ACC112 (cell line): ENCODE results near the gene MEGF11.
"Not testable (repeated sequence)": the region's sequence is repeated elsewhere in the genome, so short reads cannot be mapped to it uniquely, and the experiment has no call there.

Experiments
- H2AFZ ChIP-seq: fragments of 200-600 bp; sonication (generic); one replicate; pipeline ENCODE4 v1.6.0; 2017; ENCODE audit warnings: antibody characterized with exemption, low read length; ENCODE audit not compliant: unreplicated experiment
- H3K27ac ChIP-seq: fragments of 200-600 bp; sonication (generic); 2 replicates; pipeline ENCODE4 v1.5.1; 2014; ENCODE audit warnings: low read depth, mild to moderate bottlenecking, antibody characterized with exemption, low read length, moderate library complexity
- H3K27me3 ChIP-seq: fragments of 200-600 bp; sonication (generic); 2 replicates; pipeline ENCODE4 v1.6.1; 2014; ENCODE audit warnings: mild to moderate bottlenecking, antibody characterized with exemption, low read length, moderate library complexity, mixed read lengths; ENCODE audit not compliant: insufficient read depth
- H3K36me3 ChIP-seq: fragments of 200-600 bp; sonication (generic); 2 replicates; pipeline ENCODE4 v1.6.1; 2016; ENCODE audit warnings: mild to moderate bottlenecking, antibody characterized with exemption, low read length, moderate library complexity, mixed read lengths; ENCODE audit not compliant: insufficient read depth
- H3K4me1 ChIP-seq: fragments of 200-600 bp; sonication (generic); one replicate; pipeline ENCODE4 v1.6.1; 2016; ENCODE audit warnings: low read length, mixed read lengths; ENCODE audit not compliant: insufficient read depth, unreplicated experiment, control insufficient read depth
- H3K4me3 ChIP-seq: fragments of 200-600 bp; sonication (generic); 2 replicates; pipeline ENCODE4 v1.5.1; 2014; ENCODE audit warnings: mild to moderate bottlenecking, low read depth, low read length
- H3K79me2 ChIP-seq: fragments of 200-600 bp; sonication (generic); one replicate; pipeline ENCODE4 v1.6.0; 2016; ENCODE audit warnings: low read length; ENCODE audit not compliant: control insufficient read depth, unreplicated experiment, insufficient read depth

The MEGF11 gene

GRCh38 chr15:65888981-65889380, 364.6 kb downstream of the MEGF11 start:
- H3K4me1 ChIP-seq = no peaks in the 10 kb centered on the region
- H3K36me3 ChIP-seq = peaks cover 37% of the 10 kb centered on the region
- H3K4me3 ChIP-seq = no peak overlapping the region
- H3K27me3 ChIP-seq = no peaks in the 10 kb centered on the region
- peaks cover 2% of the 10 kb centered on the region for H3K79me2 ChIP-seq
- H2AFZ ChIP-seq = no peak overlapping the region
- H3K27ac ChIP-seq = no peak overlapping the region

- Histone ChIP-seq H2AFZ (no peak overlapping the region), H3K4me1 (no peaks in the 10 kb centered on the region), H3K27ac (no peak overlapping the region), H3K27me3 (no peaks in the 10 kb centered on the region), H3K36me3 (peaks cover 48% of the 10 kb centered on the region), H3K79me2 (peaks cover 2% of the 10 kb centered on the region), H3K4me3 (no peak overlapping the region)
Measured at GRCh38 chr15:65887565-65887964, 366.0 kb downstream of the MEGF11 start.

GRCh38 chr15:65885668-65886218, 367.8 kb downstream of the MEGF11 start:
- H2AFZ ChIP-seq = no peak overlapping the region
- no peaks in the 10 kb centered on the region for H3K27me3 ChIP-seq
- H3K36me3 ChIP-seq = peaks cover 49% of the 10 kb centered on the region
- H3K79me2 ChIP-seq = peaks cover 2% of the 10 kb centered on the region
- no peak overlapping the region for H3K4me3 ChIP-seq
- H3K27ac ChIP-seq = no peak overlapping the region
- no peaks in the 10 kb centered on the region for H3K4me1 ChIP-seq

DNA sequence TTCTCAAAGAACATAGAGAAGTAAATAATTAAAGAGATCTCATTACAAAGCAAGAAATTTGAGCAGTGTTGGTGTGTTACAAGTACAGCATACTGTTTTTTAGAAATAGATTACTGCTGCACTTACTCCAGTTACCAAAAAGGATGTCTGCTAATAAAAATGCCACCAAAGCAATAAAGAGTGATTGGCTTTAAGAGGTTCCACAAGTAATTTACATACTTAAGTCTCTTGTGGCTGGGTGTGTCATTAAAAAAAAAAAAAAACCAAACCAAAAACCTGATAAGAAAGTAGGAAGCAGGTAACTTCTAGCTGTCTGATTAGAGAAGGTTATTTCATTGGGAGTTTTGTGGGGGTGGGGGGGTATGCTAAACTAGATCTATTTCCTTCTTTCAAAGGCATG, 369.0 kb downstream of the MEGF11 start:
- Histone ChIP-seq H3K4me3 (no peak overlapping the region), H3K27ac (no peak overlapping the region), H3K79me2 (peaks cover 5% of the 10 kb centered on the region), H2AFZ (no peak overlapping the region), H3K27me3 (no peaks in the 10 kb centered on the region), H3K36me3 (peaks cover 50% of the 10 kb centered on the region), H3K4me1 (no peaks in the 10 kb centered on the region)

GRCh38 chr15:65883571-65883970, 370.0 kb downstream of the MEGF11 start:
- H3K27me3 ChIP-seq = no peaks in the 10 kb centered on the region
- H3K36me3 ChIP-seq = peaks cover 48% of the 10 kb centered on the region
- H3K4me3 ChIP-seq = no peak overlapping the region
- H3K79me2 ChIP-seq = peaks cover 7% of the 10 kb centered on the region
- no peak overlapping the region for H2AFZ ChIP-seq
- no peak overlapping the region for H3K27ac ChIP-seq
- no peaks in the 10 kb centered on the region for H3K4me1 ChIP-seq

DNA sequence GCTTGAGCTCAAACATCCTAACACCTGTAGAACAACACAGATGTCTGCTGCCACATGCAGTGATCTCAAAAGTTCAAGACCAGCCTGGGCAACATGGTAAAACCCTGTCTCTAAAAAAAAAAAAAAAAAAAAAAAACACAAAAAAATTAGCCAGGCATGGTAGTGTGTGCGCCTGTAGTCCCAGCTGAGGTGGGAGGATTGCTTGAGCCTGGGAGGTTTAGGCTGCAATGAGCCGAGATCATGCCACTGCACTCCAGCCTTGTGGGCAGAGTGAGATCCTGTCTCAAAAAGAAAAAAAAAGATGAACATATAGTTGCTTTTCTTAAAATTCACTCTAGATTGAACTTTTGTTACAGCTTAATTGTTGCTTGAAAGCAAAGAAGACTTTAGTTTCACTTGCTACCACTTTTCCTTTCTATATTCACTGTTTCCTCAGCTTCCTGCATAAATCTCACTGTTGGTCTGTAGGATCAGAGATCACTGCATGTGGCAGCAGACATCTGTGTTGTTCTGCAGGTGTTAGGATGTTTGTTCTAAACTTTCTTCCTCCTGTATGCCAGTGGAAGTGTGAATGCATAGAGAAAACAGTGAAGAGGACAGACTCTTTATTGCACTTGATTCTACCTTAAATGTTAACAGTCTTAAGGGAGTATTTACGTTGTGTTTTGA, 371.6 kb downstream of the MEGF11 start:
- H3K4me1 ChIP-seq = no peaks in the 10 kb centered on the region
- H3K27me3 ChIP-seq = no peaks in the 10 kb centered on the region
- peaks cover 48% of the 10 kb centered on the region for H3K36me3 ChIP-seq
- no peak overlapping the region for H3K27ac ChIP-seq
- no peak overlapping the region for H2AFZ ChIP-seq
- H3K79me2 ChIP-seq = peaks cover 16% of the 10 kb centered on the region
- no peak overlapping the region for H3K4me3 ChIP-seq

DNA sequence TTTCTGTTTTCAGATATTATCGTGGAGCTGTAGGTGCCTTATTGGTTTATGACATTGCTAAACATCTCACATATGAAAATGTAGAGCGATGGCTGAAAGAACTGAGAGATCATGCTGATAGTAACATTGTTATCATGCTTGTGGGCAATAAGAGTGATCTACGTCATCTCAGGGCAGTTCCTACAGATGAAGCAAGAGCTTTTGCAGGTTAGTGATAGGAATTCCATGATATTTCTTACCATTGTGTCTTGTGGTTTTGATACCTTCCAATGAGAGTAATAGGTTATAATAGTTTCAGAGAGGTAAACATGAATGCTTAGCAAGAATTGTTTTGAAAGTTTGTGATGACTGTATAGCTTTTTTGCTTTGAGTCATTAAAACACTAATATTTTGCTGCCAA, 375.8 kb downstream of the MEGF11 start:
- peaks cover 56% of the 10 kb centered on the region for H3K79me2 ChIP-seq
- H3K4me3 ChIP-seq = no peak overlapping the region
- H3K36me3 ChIP-seq = peaks cover 30% of the 10 kb centered on the region
- peaks cover 8% of the 10 kb centered on the region for H3K4me1 ChIP-seq
- H2AFZ ChIP-seq = no peak overlapping the region
- no peaks in the 10 kb centered on the region for H3K27me3 ChIP-seq
- no peak overlapping the region for H3K27ac ChIP-seq

GRCh38 chr15:65875458-65875857, 378.1 kb downstream of the MEGF11 start:
- peaks cover 17% of the 10 kb centered on the region for H3K4me1 ChIP-seq
- H3K4me3 ChIP-seq = no peak overlapping the region
- peaks cover 24% of the 10 kb centered on the region for H3K36me3 ChIP-seq
- H3K27me3 ChIP-seq = no peaks in the 10 kb centered on the region
- no peak overlapping the region for H3K27ac ChIP-seq
- H2AFZ ChIP-seq = no peak overlapping the region
- peaks cover 79% of the 10 kb centered on the region for H3K79me2 ChIP-seq

- H2AFZ ChIP-seq = no peak overlapping the region
- peak overlapping the region; percentile 75 for H3K27ac ChIP-seq
- H3K36me3 ChIP-seq = peaks cover 18% of the 10 kb centered on the region
- peaks cover 17% of the 10 kb centered on the region for H3K4me1 ChIP-seq
- no peak overlapping the region for H3K4me3 ChIP-seq
- no peaks in the 10 kb centered on the region for H3K27me3 ChIP-seq
- H3K79me2 ChIP-seq = peaks cover 85% of the 10 kb centered on the region
Measured at GRCh38 chr15:65873256-65873655, 380.3 kb downstream of the MEGF11 start.

- H3K27me3 ChIP-seq, H2AFZ ChIP-seq: not testable (repeated sequence)
- Histone ChIP-seq H3K27ac (peak overlapping the region; percentile 75), H3K4me3 (peak overlapping the region; percentile 11; the same call in 1 of the 2 replicates), H3K79me2 (peaks cover 79% of the 10 kb centered on the region), H3K4me1 (peaks cover 17% of the 10 kb centered on the region), H3K36me3 (peaks cover 12% of the 10 kb centered on the region)
Measured at GRCh38 chr15:65872596-65872995, 381.0 kb downstream of the MEGF11 start.

DNA sequence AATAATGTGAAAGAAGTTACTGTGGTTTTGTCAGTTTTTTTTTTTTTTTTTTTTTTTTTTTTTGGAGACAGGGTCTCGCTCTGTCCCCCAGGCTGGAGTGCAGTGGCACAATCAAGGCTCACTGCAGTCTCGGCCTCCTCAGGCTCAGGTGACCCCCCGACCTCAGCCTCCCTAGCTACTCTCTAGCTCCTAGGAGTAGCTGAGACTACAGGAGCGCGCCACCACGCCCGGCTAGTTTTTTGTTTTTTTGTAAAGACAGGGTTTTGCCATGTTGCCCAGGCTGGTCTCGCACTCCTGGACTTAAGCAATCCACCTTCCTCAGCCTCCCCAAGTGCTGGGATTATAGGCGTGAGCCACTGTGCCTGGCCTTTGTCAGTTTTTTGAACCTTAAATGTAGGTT, 381.7 kb downstream of the MEGF11 start:
- not testable (repeated sequence) for H3K27me3 ChIP-seq, H3K36me3 ChIP-seq, H2AFZ ChIP-seq
- peaks cover 73% of the 10 kb centered on the region for H3K79me2 ChIP-seq
- peaks cover 17% of the 10 kb centered on the region for H3K4me1 ChIP-seq
- H3K4me3 ChIP-seq = peak overlapping the region; percentile 100
- H3K27ac ChIP-seq = peak overlapping the region; percentile 91
